Hindlimb muscle (tissue), 1 donor: Measurements from ENCODE around the gene MTR. TPM values are rescaled to one million over a fixed set of nuclear protein-coding genes. Genes with fewer than 3 reads are reported as not detected.

Experiments used
- DNase-seq: peaks from one replicate; pipeline ENCODE4 v3.0.0-alpha.2; 2013
- polyA plus RNA-seq: library from polyadenylated mRNA; unstranded; fragments of 120-200 nt; gene quantifications from one replicate; pipeline ENCODE4 v1.2.1, GENCODE V29; 2013; ENCODE audit not compliant: insufficient read length

Gene MTR
- polyA plus RNA-seq, 1 donor = 17.5 TPM

DNA sequence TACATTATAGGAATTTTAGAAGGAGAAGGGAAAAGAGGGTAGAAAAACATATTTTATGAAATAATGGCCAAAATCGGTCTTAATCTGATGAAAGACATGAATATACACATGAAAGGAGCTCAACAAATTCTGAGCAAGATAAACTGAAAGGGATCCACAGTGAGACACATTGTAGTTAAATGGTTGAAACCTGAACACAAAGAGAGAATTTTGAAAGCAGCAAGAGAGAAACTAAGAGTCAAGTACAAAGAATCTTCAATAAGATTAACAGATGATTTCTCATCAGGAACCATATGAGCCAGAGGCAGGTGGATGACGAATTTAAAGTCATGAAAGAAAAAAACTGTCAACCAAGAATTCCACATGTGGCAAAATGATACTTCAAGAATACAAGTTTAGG is 15.8 kb upstream of the MTR start:
- no peak for DNase-seq

DNA sequence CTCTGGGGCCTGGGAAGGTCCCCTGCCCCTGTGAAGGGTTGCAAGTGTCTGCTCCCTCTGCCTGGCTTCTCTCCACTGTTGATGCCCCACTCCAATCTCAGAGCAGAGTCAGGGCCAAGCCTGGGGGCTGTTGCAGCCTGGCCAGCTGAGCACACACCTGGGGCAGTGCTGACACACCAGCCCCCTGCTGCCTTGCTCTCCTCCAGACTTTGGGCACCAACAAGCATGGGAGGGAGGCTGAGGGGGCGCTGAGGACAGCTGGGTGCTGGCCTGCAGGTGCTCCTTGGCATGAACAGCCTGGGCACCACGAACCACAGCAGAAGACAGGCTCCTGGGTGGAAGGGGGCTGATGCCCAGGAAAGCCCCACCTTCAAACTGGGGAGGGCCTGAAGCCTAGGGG is 9.6 kb upstream of the MTR start:
- DNase-seq = no peak

DNA sequence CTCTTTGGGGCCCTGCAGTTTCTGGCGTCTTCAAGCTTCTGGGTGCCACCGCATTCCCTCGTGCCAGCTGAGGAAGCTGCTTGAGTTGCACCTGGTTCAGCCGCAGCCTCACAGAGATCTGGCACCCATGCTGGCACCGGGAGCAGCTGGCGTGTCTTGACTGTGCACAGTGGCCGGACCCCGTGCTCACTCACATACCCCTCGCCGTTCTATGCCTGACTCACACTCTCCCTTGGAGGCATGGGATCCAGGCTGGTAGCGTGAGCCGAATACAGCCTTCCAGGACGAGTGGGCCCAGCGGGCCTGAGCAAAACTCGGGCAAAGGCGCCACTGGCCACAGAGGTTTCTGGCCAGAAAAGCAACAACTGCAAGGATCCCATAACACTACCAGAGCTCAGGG is 8.6 kb upstream of the MTR start:
- DNase-seq = no peak

DNA sequence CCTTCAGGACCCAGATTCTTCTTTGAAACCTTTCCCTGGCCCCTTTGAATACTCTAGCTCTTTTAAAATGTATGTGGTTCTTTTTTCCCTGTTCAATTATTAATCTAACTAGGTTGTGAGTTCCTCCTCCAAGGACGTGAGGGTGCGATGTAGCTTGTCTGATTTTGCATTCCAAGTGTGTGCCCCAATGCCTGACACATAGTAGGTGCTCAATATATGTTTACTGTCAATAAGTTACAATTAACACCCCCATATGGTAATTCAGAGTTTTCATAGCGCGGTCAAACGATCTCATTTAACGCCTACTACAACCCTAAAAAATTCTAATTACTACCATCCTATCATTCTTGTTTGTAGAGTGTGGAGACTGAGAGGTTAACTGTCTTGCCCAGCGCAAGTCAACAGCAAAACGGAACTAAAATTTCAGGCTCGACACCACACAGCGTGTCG is 482 bp upstream of the MTR start:
- no peak for DNase-seq

DNA sequence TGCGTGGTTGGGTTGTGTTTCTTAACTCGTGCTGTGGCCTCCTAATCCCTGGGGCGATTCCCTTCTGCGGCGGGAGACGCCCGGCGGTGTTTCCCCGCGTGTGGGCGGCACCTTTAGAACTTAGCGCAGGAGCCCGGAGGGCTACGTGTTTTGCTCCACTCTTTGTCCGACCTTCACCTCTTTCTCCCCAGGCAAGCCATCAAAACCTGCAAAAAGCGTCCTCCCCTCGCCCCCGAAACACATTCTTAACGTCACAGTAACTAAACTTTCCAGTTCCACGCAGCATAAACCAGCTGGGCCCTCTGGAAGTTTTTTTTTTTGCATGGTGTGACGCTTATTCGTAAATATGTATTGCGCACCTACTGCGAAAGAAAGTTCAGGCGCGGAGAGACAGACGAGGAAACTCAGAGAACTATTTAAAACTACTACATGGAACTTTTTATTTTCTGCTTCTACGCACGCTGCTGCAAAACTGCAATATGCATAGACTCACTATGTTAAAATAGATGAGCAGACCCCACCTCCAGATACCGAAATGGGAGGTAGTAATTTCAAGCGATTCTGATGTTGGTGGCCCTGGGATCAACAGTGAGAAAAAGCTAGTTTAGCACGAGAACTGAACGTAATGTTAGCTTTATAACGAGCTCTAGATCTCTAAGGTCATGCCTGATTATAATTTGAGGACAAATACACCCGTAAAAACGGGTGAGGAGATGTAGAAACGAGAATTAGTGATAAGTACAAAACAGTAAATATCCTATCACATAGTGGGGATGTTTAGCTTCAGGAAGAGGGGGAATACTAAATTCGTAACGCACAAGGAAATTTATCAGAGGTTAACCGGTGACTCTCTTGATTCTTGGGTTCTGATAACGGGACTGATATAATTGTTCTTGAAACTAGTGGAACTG is 920 bp downstream of the MTR start:
- DNase-seq = peak; percentile 53

DNA sequence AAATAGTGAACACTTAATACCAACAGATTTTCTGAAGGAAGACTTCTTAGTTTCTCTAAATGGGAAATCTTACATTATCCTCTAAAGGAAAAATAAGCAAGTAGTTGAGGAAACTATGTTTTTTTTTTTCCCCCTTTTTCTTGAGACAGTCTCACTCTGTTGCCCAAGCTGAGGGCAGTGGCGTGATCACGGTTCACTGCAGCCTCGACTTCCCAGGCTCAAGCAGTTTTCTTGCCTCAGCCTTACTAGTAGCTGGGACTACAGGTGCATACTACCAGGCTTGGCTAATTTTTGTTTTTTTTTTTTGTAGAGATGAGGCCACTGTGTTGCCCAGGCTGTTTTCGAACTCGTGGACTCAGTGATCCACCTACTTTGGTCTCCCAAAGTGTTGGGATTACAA is 3.9 kb downstream of the MTR start:
- DNase-seq = no peak

DNA sequence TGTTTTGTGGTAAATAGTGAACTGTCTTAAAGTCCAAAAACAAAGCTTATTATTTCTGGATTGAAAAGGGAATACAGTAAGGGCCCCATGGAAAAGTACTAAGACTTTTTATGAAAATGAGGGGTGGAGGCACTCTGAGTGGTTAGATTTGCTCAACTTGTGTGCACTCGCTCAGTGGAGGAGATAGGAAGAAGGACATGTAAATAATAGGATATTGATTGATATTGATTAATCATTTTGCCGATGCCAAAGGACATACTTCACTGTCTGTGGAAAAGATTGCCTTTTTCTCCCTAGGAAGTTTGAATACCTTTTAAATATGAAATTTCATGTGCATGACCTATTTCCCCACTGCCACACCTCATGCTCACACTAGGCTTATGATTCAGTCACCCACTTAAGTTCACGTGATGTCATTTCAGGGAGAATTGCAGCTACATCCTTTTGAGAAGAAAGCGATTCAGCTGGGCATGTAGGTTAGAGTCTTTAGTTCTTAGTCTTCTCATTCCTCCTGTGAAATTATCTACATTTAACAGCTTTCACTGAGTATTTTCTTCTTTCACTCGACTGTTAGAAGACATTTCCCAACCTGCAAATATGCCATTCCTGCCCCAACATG is 5.0 kb downstream of the MTR start:
- DNase-seq = no peak

DNA sequence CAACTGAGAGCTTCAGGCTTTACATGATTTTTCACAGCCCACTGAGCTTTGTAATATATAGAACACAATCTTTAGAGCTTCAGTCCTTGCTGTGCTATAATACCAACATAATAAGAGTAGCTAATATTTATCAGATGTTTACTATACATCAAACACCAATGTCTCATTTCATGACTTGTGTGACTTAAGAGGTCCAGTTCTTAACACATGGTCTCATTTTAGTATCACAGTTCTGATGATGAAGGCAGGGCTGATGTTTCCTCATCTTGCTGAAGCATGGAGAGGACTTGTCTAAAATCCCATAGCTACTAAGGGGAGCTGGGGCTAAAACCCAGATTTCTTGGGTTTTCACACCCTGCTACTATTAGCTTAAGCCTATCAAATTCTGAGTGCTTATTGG is 5.5 kb downstream of the MTR start:
- DNase-seq = no peak

DNA sequence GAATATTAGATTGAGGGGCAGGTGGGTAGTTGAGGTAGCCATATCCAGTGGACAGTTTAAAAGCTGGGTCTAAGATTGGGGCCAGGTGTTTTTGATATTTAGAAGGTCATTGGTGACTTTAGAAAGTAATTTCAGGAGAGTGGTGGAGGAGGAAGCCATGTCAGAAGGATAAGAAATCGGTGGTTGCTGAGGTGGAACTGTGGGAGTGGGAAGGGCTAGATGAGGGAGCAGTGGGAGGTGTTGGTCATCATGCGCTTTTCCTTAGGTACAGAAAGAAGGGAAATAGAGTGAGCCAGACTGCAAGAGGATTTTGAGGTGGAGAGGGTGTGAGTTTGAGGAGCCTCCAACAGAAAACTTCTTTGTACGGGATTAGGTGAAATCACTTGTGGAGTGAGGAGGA is 7.2 kb downstream of the MTR start:
- no peak for DNase-seq

DNA sequence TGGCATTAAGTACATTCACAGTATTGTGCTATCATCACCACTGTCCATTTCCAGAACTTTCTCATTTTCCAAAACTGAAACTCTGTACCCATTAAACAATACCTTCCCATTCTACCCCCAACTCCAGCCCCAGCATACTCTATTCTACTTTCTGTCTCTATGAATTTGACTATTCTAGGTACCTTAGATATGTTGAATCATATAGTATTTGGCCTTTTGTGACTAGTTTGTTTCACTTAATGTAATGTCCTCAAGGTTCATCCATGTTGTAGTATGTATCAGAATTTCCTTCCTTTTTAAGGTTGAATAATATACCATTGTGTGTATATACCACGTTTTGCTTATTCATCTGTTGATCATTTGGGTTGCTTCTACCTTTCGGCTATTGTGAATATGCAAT is 11.5 kb downstream of the MTR start:
- DNase-seq = no peak

DNA sequence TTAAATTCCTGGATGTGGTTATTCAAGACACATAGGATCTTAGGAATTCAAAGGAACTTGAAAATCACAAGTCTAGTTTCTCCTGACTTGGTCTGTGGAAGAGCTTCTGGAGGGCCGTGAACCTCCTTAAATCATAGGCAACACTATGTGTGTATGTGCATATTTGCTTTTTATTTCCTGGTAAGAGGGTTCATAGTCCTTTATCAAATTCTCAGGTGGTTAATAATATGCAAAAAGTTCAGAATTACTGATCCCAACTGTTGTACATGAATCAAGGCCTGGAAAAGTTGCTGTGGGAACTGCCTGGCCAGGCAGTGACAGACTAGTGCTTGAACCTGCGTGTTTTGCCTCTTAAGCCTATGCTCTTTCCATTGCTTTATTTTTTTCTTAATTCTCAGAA is 12.9 kb downstream of the MTR start:
- no peak for DNase-seq

DNA sequence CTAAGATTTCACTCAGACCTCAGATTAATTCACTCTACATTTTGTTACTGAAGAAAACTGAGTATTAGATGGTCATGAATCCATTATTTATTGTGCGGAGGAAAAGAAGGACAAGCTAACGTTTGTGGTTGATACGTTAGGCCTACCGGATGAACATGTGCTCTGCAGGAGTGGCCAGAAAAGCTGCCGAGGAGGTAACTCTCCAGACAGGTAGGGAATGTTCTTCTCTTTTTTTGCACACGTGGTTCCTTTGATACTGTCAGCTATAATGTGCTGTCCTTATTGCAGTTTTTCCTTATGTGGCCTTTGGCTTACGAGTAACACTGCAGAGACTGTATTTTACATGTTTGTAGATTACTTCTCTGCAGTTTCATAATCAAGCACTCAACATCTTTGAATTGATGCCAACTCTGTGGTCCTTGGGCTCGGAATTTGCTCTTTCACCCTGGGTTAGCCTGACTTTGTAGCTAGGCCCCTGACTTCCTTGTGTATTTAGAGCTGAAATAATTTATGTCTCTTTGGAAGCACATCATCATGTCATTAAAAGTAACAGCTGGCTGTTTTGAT is 13.6 kb downstream of the MTR start:
- no peak for DNase-seq

DNA sequence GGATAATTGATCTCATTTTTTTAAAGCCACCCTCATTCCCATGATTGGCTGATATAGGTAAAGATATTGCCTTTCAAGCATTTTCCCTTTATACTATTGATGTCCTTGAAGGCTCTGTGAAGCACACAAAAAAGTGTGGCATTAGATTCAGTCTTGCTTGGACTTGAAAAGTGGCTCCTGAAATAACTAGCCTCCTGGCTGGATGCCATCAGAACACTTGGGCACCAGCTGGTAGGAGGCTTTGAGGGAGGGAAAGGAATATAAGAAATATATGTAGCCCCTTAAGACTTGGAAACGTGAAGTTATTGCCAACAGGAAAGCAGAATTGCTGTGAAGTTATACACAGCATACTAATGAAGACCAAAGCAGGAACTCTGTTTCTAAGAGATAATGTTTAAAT is 14.1 kb downstream of the MTR start:
- no peak for DNase-seq

DNA sequence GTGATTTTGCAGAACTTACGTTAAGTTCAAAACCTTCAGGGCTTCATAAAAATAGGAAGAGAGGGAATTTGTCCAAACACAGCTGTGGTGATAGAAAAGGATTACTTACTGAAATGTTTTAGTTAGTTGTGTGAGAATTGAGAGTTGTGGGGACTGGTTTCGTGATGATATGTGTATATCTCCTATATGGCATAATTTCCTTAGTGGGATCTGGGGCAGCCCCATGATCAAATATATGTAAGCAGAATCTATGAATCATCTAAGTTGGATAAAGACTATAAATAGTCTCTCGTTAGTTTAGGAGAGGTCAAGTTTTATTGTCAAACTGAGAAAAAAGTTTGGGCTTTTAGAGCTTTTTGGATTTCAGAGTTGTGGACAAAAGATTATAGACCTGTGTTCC is 14.9 kb downstream of the MTR start:
- DNase-seq = no peak

DNA sequence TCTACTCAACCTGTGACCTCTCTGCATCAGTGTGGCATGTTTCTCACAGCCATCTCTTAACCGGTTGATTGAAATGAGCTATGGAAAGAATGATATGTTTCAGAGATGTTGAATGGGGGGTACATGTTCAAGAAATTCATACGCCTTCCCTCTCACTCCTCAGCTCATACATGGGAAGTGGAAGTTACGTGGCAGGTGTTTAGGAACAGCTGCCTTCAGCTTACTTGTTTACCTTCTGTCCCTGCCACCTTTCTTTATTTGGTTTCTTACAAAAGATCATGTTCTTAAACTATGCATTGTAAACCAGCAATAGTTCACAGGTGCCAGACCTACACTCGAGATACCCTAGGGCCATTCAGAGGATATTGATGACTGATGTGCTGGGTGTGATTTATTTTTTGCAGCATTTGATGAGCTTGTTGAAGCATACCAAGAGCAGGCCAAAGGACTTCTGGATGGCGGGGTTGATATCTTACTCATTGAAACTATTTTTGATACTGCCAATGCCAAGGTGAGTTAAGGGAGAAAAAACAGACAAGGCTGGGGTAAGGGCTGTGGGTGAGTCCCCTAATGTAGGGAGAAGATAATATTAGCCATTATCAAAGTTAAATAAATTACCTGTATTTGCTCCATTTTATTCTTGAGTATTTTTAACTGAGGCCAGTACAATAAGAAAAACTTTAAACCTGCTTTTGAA is 17.4 kb downstream of the MTR start:
- DNase-seq = no peak

DNA sequence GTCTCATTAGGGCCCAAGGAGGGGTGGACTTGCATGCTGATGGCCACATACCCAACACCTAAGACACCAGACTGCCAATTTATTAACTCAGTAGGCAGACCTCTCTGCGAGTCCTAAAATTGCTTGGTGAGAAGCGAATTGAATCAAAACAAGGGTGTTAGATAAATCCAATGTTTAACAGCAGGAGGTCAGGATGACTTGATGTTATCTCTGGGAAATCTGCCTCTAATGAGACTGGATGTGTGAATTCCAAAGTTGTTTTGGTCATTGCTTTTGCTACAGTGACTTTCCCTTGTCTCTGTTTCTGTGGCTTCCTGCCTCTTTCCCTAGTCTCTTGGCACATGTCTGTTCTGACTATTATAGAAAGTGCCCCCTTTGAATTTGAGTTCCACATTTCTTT is 20.8 kb downstream of the MTR start:
- DNase-seq = no peak

DNA sequence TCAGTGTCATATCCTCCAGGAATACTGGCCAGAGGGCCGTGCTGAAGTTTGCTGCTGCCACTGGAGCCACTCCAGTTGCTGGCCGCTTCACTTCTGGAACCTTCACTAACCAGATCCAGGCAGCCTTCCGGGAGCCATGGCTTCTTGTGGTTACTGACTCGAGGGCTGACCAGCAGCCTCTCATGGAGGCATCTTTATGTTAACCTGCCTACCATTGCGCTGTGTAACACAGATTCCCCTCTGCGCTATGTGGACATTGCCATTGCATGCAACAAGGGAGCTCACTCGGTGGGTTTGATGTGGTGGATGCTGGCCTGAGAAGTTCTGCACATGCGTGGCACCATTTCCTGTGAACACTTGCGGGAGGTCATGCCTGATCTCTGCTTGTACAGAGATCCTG is 24.8 kb downstream of the MTR start:
- DNase-seq = no peak

DNA sequence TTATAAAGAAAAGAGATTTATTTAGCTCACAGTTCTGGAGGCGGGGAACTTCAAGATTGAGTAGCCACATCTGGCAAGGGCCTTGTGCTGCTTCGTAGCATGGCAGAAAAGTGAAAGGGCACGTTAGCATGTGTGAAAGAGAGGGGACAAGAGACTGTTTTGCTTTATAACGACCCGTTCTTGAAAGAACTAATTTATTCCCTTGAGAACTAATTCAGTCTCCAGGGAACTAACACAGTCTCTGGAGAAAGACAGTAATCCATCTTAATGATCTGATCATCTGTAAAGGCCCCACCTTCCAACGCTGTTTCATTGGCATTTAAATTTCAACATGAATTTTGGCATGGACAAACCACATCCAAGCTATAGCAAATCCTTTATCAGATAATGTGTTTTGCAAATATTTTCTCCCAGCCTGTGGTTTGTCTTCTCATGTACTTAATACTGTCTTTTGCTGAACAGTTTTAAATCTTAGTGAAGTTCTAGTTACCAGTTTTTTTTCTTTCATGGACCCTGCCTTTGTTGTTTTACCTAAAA is 26.1 kb downstream of the MTR start:
- DNase-seq = no peak

DNA sequence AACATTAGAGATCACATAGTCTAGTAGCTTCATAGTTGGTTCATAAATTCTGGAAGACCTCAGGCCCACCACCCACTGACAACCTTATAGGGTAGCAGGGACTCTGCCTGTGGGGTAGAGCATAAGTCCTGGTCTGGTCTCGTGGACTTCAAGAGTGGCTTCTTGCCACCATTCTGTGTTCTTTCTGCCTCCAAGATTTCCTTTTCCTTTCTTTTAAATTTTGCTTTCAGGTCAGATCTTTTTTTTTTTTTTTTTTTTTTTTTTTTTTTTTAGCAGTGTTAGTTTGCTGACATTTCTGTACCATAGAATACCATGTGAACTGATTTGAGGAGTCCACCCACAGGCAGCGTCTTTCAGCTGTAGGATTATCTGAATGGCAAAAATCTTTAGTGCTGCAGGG is 28.5 kb downstream of the MTR start:
- no peak for DNase-seq

DNA sequence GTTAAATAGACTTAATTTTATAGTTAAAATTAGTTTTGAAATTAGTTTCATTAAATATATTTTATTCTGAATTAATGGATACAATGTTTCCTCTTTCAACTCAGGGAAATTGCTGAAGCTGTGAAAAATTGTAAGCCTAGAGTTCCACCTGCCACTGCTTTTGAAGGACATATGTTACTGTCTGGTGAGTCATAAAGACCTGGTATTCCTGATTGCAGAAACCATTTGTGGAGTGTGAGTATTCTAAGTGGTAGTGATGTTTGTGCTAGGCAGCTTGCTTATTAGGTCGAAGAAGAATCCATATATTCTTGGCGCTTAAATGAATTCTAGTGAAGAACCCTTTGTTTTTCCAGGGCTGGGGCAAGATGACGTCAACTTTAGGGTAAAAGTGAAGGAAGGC is 34.0 kb downstream of the MTR start:
- DNase-seq = no peak

DNA sequence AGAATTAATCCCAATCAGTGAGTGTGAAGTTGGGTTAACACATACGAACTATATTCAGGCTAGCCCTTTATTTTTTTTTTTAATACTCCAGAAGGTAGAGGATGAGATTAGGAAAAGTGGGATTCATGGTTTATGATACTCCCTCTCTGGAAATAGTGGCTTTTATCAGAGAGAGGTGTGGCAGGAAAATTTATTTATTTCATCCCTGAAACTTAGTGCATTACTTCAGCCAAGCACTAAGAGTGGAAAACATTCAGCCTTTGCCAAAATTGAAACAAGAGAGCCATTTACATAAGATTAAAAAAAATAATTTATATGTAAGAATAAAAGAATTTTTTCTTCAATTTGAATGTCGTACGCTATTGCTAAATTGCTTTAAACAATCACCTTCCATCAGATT is 35.0 kb downstream of the MTR start:
- DNase-seq = no peak

DNA sequence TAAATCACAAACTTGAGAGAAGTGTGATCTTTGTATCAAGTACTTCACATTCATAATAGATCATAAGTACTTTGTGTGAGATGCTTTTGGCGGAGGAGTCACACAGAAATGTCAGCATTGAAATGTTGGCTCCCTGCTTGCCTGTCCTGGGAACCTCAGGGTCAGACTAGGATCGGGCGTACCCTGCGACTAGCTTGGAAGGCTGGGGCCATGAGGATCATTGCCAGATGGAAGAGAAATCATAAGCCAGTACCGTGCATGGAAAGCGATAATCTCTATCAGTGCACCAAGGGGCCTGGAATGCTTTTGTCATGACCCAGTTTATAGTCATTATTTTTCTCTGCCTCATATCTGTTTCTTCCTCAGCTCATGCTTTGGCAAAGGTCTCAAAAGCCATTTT is 35.5 kb downstream of the MTR start:
- DNase-seq = peak; percentile 29

DNA sequence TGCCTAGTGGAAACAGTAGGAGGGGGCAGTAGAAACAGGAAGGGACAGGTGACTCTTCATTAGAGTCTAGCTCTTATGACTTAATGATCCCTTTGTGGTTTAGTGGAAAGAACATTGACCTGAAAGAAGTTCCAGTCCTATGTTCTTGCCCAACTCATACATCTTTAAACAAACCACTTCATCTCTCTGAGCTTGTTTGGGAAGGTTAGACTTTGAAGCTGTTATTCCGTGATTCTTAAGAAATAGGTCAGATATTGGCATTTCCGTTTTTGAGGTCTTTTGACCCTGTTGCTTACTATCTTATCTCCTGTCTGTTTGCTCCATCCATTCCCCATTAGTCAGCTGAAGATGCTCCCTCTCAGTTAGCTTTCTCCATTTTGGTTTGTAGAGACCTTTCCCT is 38.5 kb downstream of the MTR start:
- DNase-seq = no peak
